WI38 (cell line): Measurements from ENCODE around the gene OSTM1.

ENCODE experiments used
- H3K4me3 ChIP-seq: 2 replicates; pipeline ENCODE4 v1.5.1; 2011; ENCODE audit warnings: low read depth, mild to moderate bottlenecking, control low read depth, low read length
- CTCF ChIP-seq: IDR thresholded peaks from 2 replicates; pipeline ENCODE4 v1.5.1; 2012; ENCODE audit warnings: low read depth, mild to moderate bottlenecking, control low read depth, low read length

The OSTM1 gene

GRCh38 chr6:108078191-108078590 is 3.6 kb upstream of the OSTM1 start:
- no peak for TF ChIP-seq CTCF

GRCh38 chr6:108074057-108074358 is 533 bp downstream of the OSTM1 start:
- H3K4me3 ChIP-seq = peak overlapping the region; percentile 66
- no peak for TF ChIP-seq CTCF

More at GRCh38 chr6:108078191-108078590, 3.6 kb upstream of the OSTM1 start:
- no peak overlapping the region for H3K4me3 ChIP-seq

GRCh38 chr6:108071736-108072276 is 2.7 kb downstream of the OSTM1 start:
- no peak overlapping the region for H3K4me3 ChIP-seq
- no peak for TF ChIP-seq CTCF

GRCh38 chr6:108068618-108069017 is 5.9 kb downstream of the OSTM1 start:
- TF ChIP-seq CTCF = no peak

GRCh38 chr6:108068182-108068581 is 6.4 kb downstream of the OSTM1 start:
- no peak overlapping the region for H3K4me3 ChIP-seq
- TF ChIP-seq CTCF = no peak

More at GRCh38 chr6:108068618-108069017, 5.9 kb downstream of the OSTM1 start:
- no peak overlapping the region for H3K4me3 ChIP-seq

- no peak for TF ChIP-seq CTCF
- no peak overlapping the region for H3K4me3 ChIP-seq
These were observed 21.8 kb downstream of the OSTM1 start for GRCh38 chr6:108052706-108053105.

GRCh38 chr6:108051481-108051880 is 23.1 kb downstream of the OSTM1 start:
- no peak for TF ChIP-seq CTCF
- H3K4me3 ChIP-seq = no peak overlapping the region
